Measurements from ENCODE around the gene TXNRD2. TPM values are rescaled to one million over a fixed set of nuclear protein-coding genes. Genes with fewer than 3 reads are reported as not detected.

Gene TXNRD2
- total RNA-seq, 3 donors from 2014 or later (not counting 1 experiment from before 2014, with no cell fraction given), result 23.5 to 37.3 (median 24.4) TPM

GRCh38 chr22:19972652-19973550 is 31.3 kb upstream of the TXNRD2 start:
- H3K4me3 Mint-ChIP-seq, result peak overlapping the region; percentile 17
- H3K27me3 ChIP-seq (ENCODE audit: control insufficient read depth, insufficient read depth, low read length), result no peaks in the 10 kb centered on the region
- H3K27me3 Mint-ChIP-seq (ENCODE audit: low read depth in 2 of 2), result no peaks in the 10 kb centered on the region
- peaks cover 19% of the 10 kb centered on the region for H3K36me3 ChIP-seq (ENCODE audit: control insufficient read depth, insufficient read depth, low read length)
- intact Hi-C loops (cut with micrococcal nuclease), result loop anchor here (5.0 kb wide), 1 partner anchor 154 kb away; no protein-coding TSS in a partner anchor
- TF ChIP-seq, protein P1, sequence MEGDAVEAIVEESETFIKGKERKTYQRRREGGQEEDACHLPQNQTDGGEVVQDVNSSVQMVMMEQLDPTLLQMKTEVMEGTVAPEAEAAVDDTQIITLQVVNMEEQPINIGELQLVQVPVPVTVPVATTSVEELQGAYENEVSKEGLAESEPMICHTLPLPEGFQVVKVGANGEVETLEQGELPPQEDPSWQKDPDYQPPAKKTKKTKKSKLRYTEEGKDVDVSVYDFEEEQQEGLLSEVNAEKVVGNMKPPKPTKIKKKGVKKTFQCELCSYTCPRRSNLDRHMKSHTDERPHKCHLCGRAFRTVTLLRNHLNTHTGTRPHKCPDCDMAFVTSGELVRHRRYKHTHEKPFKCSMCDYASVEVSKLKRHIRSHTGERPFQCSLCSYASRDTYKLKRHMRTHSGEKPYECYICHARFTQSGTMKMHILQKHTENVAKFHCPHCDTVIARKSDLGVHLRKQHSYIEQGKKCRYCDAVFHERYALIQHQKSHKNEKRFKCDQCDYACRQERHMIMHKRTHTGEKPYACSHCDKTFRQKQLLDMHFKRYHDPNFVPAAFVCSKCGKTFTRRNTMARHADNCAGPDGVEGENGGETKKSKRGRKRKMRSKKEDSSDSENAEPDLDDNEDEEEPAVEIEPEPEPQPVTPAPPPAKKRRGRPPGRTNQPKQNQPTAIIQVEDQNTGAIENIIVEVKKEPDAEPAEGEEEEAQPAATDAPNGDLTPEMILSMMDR (IDR thresholded peaks at IDR 0.05), result no peak
- no peaks in the 10 kb centered on the region for H3K9me3 ChIP-seq (ENCODE audit: control insufficient read depth, insufficient read depth, low read length)
- peaks cover 40 to 53% of the 10 kb centered on the region in 2 donors for H3K4me1 Mint-ChIP-seq
- H3K4me3 ChIP-seq (ENCODE audit: low read length), result no peak overlapping the region
- peak overlapping the region; percentile 61 for H3K27ac ChIP-seq (ENCODE audit: low read length)
- H3K4me1 ChIP-seq (ENCODE audit: control insufficient read depth, insufficient read depth, low read length), result peaks cover 64% of the 10 kb centered on the region
- H3K9me3 Mint-ChIP-seq, result no peaks in the 10 kb centered on the region
- 92% methylated on average over 50 of the region's 50 CpGs for WGBS (ENCODE audit: insufficient coverage)
- H3K27ac Mint-ChIP-seq, result peak overlapping the region; percentile 84 to 85
- DNase-seq, result no peak
- H3K36me3 Mint-ChIP-seq, result no peaks in the 10 kb centered on the region
- no peak for ATAC-seq

- TF ChIP-seq, protein P1 (IDR thresholded peaks at IDR 0.05), result no peak
These were observed 30.6 kb upstream of the TXNRD2 start for GRCh38 chr22:19972251-19972650.

GRCh38 chr22:19971276-19972124 is 29.9 kb upstream of the TXNRD2 start:
- H3K27ac Mint-ChIP-seq, result peak overlapping the region; percentile 84 to 85
- peak overlapping the region; percentile 87 for H3K4me3 Mint-ChIP-seq
- no peaks in the 10 kb centered on the region for H3K27me3 Mint-ChIP-seq (ENCODE audit: low read depth in 2 of 2)
- no peaks in the 10 kb centered on the region for H3K36me3 Mint-ChIP-seq
- 31% methylated on average over 21 of the region's 28 CpGs for WGBS (ENCODE audit: insufficient coverage)
- Histone ChIP-seq H3K27ac (ENCODE audit: low read length) (peak overlapping the region; percentile 61), H3K9me3 (ENCODE audit: control insufficient read depth, insufficient read depth, low read length) (no peaks in the 10 kb centered on the region), H3K36me3 (ENCODE audit: control insufficient read depth, insufficient read depth, low read length) (peaks cover 30% of the 10 kb centered on the region), H3K27me3 (ENCODE audit: control insufficient read depth, insufficient read depth, low read length) (no peaks in the 10 kb centered on the region), H3K4me1 (ENCODE audit: control insufficient read depth, insufficient read depth, low read length) (peaks cover 72% of the 10 kb centered on the region), H3K4me3 (ENCODE audit: low read length) (peak overlapping the region; percentile 11)
- peaks cover 46 to 62% of the 10 kb centered on the region in 2 donors for H3K4me1 Mint-ChIP-seq
- TF ChIP-seq, protein P1 (IDR thresholded peaks at IDR 0.05), result no peak
- H3K9me3 Mint-ChIP-seq, result no peaks in the 10 kb centered on the region
- peak; percentile 35 to 52 for DNase-seq
- ATAC-seq, result peak; percentile 31 to 65 (median 62)
- intact Hi-C loops (cut with micrococcal nuclease), result loop anchor here (1.0 to 5.0 kb wide), 3 partner anchors 49 to 297 kb away; partner anchors contain the start of genes RTN4R and TANGO2

More at GRCh38 chr22:19972251-19972650, 30.6 kb upstream of the TXNRD2 start:
- ATAC-seq (no peak), DNase-seq (no peak)
- no peaks in the 10 kb centered on the region for H3K36me3 Mint-ChIP-seq
- H3K27ac Mint-ChIP-seq, result peak overlapping the region; percentile 84 to 85
- no peaks in the 10 kb centered on the region for H3K27me3 Mint-ChIP-seq (ENCODE audit: low read depth in 2 of 2)
- no peaks in the 10 kb centered on the region for H3K9me3 Mint-ChIP-seq
- Histone ChIP-seq H3K27ac (ENCODE audit: low read length) (peak overlapping the region; percentile 61), H3K9me3 (ENCODE audit: control insufficient read depth, insufficient read depth, low read length) (no peaks in the 10 kb centered on the region), H3K36me3 (ENCODE audit: control insufficient read depth, insufficient read depth, low read length) (peaks cover 25% of the 10 kb centered on the region), H3K27me3 (ENCODE audit: control insufficient read depth, insufficient read depth, low read length) (no peaks in the 10 kb centered on the region), H3K4me1 (ENCODE audit: control insufficient read depth, insufficient read depth, low read length) (peaks cover 65% of the 10 kb centered on the region), H3K4me3 (ENCODE audit: low read length) (no peak overlapping the region)
- intact Hi-C loops (cut with micrococcal nuclease), result loop anchor here (5.0 kb wide), 1 partner anchor 155 kb away; no protein-coding TSS in a partner anchor
- peaks cover 42 to 55% of the 10 kb centered on the region in 2 donors for H3K4me1 Mint-ChIP-seq
- WGBS (ENCODE audit: insufficient coverage), result 90% methylated on average over 9 of the region's 9 CpGs
- H3K4me3 Mint-ChIP-seq, result peak overlapping the region; percentile 87
